HG02884 (cell line): Measurements from ENCODE around the gene MICOS13.

Experiments
- ATAC-seq: cut with Tn5 transposase; IDR thresholded peaks from one replicate; pipeline ENCODE4 v1.9.1; 2021; ENCODE audit warnings: mild to moderate bottlenecking, moderate library complexity; ENCODE audit not compliant: unreplicated experiment

MICOS13 gene

DNA sequence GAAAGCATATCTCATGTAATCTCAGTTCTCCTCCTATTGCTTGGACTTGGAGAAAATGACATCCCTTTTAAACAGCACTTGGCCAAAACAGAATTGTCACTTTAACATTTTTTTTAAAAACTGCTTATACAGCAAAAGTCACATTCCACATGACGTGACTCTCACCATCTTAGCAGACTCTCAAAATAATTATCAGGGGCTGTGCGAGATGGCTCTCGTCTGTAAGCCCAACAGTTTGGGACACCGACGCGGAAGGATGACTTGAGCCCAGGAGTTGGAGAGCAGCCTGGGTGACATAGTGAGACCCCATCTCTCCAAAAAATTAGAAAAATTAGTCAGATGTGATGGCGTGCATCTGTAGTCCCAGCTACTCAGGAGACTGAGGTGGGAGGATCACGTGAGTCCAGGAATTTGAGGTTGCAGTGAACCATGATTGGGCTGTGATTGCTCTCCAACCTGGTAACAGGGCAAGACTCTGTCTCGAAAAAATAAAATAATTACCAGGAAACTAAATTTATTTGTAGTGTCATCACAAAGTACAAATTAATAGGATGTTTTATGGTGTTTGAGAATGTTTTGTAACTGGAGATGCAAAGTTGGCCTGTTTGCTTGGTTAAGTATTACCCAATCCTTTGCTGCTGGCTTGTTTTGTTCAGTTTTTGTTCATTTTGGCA lies 48.6 kb downstream of the MICOS13 start:
- ATAC-seq = no peak

DNA sequence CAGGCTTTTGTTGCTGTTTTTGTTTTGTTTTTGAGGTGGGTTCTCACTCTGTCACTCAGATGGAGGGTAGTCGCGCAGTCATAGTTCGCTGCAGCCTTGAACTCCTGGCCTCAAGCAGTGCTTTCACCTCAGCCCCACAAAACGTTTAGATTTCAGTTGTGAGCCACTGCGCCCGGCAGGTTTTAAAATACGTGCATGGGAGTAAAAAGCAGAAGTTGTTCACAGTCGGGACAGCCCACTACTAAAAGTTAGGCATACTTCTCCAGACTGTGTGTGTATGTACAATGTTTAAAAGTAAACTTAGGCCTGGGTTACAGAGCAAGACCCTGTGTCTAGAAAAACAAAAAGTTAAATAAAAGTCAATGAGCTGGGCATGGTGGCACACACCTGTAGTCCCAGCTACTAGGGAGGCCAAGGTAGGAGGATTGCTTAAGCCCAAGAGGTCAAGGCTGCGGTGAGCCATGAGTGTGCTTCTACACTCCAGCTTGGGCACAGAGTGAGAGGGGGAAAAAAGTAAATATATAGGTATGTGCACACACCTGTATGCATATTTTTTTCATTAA lies 51.3 kb downstream of the MICOS13 start:
- no peak for ATAC-seq

- ATAC-seq = no peak
Observed at GRCh38 chr19:5628461-5628860, 51.9 kb downstream of the MICOS13 start.
